GM19238 (cell line): Measurements from ENCODE around the gene LAIR1.

Experiments
- DNase-seq: peaks from one replicate; pipeline ENCODE4 v3.0.0; 2011; ENCODE audit warnings: low spot score; ENCODE audit not compliant: insufficient read length

The LAIR1 gene

GRCh38 chr19:54319049-54319448 lies 45.7 kb downstream of the LAIR1 start:
- DNase-seq = no peak

GRCh38 chr19:54317965-54318240 lies 46.8 kb downstream of the LAIR1 start:
- no peak for DNase-seq

GRCh38 chr19:54317108-54317964 lies 47.4 kb downstream of the LAIR1 start:
- no peak for DNase-seq

- DNase-seq = no peak
Measured at GRCh38 chr19:54316746-54317107, 48.0 kb downstream of the LAIR1 start.

GRCh38 chr19:54315956-54316355 lies 48.8 kb downstream of the LAIR1 start:
- no peak for DNase-seq

- no peak for DNase-seq
Measured at GRCh38 chr19:54312436-54313377, 52.0 kb downstream of the LAIR1 start, which contains the start of gene LILRA5. Gene LILRA5, minus strand, starts transcription at chr19:54313166. Its CDS starts 147 bp downstream, at chr19:54313019.

GRCh38 chr19:54312011-54312410 lies 52.7 kb downstream of the LAIR1 start:
- DNase-seq = no peak

GRCh38 chr19:54311486-54311885 lies 53.2 kb downstream of the LAIR1 start:
- no peak for DNase-seq

GRCh38 chr19:54310543-54310942 lies 54.2 kb downstream of the LAIR1 start:
- no peak for DNase-seq

GRCh38 chr19:54309811-54310210 lies 54.9 kb downstream of the LAIR1 start:
- DNase-seq = no peak

GRCh38 chr19:54307389-54308020 lies 57.2 kb downstream of the LAIR1 start:
- no peak for DNase-seq

- no peak for DNase-seq
Measured at GRCh38 chr19:54305141-54305540, 59.6 kb downstream of the LAIR1 start.

- DNase-seq = no peak
Measured at GRCh38 chr19:54302257-54302656, 62.5 kb downstream of the LAIR1 start.
